HG02623 (cell line): ENCODE measurements around the gene DNAJB11.

Experiments
- ATAC-seq: cut with Tn5 transposase; IDR thresholded peaks from one replicate; pipeline ENCODE4 v1.9.1; 2021; ENCODE audit warnings: moderate library complexity; ENCODE audit not compliant: unreplicated experiment

DNAJB11 gene

DNA sequence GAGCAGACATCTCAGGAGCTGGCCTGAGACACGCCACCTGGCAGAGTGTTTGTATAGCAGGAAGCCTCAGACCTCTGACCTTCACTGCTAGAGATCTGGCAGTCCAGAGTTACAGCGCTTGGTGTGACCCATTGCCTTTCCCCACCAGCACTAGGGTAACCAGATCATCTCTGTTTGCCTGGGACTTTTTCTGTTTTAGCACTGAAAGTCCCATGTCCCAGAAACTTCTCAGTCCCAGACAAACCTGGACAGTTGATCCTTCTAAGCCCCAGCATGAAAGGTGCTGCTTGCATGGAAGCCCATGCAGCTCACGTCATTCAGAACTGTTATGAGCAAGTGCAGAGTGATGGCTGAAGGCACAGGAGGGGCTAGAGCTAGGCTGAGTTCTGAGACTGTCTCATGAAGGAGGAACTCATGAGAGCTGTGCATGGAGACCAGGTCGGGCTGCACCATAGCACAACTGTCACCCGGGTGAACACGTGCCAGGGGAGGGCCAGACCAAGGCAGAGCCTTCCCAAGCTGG lies 24.1 kb downstream of the DNAJB11 start:
- ATAC-seq = no peak

- ATAC-seq = no peak
Measured at GRCh38 chr3:186596568-186597287, 26.2 kb downstream of the DNAJB11 start.

GRCh38 chr3:186598108-186598784 lies 27.7 kb downstream of the DNAJB11 start:
- ATAC-seq = no peak

GRCh38 chr3:186598794-186599141 lies 28.2 kb downstream of the DNAJB11 start:
- ATAC-seq = no peak

DNA sequence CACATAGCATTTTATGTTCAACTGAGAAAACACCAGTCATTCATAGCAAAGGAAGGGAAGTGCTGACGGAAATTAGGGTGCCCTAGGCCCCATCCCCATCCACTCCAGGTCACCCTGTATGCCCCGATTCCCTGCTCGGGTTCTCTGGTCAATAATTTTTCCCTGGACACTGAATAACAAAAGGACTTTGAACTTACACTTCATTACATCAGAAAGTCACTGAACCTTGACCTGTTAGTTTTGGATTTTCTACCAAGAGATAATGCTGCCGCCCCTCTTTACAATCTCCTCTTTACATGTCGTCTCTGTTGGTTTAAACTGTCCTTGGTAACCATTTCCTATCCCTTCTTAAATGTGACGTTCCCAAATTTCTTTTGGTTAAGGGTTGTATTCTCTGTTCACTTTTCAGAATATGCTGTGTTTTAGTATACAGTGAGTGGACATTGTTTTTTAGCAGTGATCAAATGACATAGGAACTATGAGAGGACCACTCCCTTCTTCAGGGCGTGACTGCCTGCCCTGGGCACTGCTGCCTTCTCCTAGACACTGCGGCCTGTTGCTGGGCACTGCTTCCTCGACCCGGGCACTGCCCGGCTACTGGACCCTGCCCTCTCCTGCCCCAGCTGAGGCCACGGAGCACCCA lies 28.7 kb downstream of the DNAJB11 start:
- no peak for ATAC-seq

GRCh38 chr3:186599785-186600166 lies 29.3 kb downstream of the DNAJB11 start:
- ATAC-seq = no peak

DNA sequence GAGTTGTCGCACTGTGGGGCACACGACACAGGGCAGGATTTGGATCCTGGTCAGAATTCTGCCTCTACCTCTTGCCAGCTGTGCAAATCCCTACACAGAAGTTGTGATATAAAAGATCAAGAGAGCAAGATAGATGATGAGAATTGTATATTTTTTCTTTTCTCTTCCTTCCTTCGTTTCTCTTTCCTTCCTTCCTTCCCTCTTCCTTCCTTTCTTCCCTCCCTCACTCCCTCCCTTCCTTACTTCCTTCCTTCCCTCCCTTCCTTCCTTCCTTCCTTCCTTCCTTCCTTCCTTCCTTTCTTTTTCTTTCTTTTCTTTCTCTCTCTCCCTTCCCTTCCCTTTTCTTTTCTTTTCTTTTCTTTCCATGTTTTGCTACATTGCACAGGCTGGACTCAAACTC lies 30.4 kb downstream of the DNAJB11 start:
- no peak for ATAC-seq

DNA sequence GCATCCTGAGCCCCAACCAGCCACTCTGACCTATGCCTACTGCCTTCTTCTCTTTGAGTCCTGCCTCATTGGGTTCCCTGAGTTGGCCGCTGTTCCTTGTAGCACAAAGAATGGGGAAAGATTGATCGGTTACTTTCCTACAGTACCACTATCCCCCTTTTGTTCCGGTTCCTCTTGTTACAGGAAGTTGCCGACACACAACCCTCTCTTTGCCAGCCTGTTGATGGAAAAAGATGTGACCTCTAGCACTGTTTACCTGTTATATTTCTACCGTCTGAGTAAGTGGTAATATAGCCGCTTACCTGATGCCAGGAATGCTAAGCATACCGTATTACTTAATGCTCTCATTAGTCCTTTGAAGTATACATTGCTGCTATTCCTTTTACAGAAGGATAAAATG lies 32.6 kb downstream of the DNAJB11 start:
- ATAC-seq = no peak

DNA sequence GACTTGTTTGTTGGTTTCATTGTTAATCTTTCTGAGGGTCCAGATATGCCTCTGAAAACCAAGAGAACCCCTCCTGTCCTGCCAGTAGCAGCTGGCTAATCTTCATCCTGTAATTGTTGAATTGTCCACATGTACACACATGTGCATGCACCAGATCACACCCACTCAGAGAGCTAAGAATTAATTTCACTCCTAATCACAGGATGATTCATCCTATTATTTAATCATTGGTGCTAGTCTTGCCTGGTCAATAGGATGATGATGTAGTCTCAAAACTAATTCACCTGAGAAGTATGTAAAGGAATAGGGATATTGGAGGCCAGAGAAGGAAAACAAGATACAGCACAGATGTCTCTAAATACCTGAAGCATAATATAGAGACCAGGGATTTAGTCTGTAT lies 34.6 kb downstream of the DNAJB11 start:
- no peak for ATAC-seq

DNA sequence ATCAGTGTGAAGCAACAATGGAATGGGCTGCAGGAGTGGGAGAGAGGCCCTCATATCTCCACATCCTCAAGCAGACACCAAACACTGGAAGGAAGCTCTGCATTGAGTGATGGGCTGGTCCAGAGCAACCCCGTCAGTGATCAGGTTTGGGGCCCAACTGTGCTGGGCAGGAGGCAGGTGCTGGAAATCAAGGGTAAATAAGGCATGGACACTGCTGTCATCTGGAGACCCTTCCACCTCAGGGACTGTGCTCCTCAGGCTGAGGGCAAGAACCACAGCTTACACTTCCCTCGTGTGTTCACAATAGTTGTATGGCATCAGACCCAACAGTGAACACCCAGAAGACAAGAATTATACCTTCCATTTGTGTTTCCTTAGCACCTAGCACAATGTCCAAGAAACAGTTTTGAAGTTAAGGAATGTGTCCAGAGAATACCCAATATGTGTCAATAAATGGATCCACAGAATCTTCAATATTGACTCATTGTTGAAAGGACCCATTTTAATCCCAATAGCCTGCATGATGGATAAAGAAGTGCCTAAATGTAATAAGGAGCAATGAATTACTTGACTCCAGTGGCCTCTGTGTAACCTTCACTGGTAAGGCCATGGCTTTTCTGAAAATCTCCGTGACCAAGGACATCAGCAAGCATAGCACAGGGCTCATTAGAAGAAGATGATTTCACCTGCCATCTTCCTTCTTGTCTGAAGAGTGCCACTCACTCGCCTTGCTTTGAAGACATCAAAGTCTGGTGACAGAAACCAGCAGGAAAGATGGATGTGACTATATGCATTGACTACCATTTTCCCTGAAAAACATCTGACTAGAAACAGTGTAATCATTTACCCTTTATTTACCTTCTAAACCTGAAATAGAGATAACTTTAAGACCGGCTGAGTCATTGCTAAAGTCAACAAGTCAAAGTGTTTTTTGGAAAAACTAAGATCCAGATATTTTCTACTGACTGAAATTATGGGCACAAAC lies 35.3 kb downstream of the DNAJB11 start:
- ATAC-seq = no peak

GRCh38 chr3:186608624-186609215 lies 38.2 kb downstream of the DNAJB11 start:
- ATAC-seq = no peak

- no peak for ATAC-seq
Measured at GRCh38 chr3:186609247-186609868, 38.8 kb downstream of the DNAJB11 start.

DNA sequence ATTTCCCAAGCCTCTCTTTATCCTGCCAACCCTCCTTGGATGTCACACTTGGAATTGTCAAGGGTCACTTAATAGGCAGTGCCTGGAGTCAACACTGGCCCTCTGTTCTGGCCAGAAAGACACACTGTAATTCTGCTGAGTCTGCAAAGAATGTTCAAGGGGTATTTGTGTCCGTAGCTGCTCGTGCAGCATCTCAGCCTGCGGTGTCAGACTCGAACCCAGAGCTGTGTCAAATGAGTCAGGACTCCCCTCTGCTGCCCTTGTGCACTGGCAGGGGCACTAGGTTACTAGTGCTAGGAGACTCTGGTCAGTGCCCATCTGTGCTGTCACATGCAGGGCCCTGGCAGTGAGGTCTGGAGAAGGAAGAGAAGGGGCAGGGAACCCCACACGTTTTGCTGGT lies 41.5 kb downstream of the DNAJB11 start:
- ATAC-seq = no peak

DNA sequence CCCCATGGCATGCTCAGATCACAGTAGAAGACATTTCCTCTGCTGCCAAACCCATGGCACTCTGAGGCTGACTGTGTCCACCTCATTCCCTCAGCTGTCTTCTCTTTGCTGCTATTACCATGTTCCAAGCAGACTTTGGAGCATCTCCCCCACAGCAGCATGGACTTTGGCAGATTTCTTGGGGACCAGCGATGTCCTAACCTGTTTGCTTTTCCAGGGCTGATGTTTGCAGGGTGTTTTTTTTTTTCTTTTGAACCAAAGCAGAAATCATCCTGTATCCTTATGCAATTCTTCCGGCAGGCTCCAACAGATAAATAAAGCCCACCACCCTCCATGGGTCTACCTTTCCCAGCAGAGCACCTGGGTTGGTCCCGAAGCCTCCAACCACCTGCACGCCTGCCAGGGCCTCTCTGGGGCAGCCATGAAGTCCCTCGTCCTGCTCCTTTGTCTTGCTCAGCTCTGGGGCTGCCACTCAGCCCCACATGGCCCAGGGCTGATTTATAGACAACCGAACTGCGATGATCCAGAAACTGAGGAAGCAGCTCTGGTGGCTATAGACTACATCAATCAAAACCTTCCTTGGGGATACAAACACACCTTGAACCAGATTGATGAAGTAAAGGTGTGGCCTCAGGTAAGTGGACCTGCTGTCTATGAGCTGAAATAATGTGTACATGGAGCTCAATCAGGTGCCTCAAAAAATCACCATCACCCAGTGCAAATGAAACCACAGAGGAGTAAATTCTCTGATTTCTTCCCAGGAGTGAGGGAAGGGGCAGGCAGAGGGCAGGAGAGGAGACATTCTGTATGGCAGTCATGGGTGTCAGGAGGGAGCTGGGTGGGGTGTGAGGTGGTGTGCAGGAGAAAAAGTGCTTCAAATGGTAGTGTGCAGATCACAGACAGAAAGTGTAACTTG lies 42.5 kb downstream of the DNAJB11 start, which contains the start of gene AHSG:
AHSG (plus strand) TSS at position 340 of the 916 bp plus-strand sequence; CDS start at position 422, 82 bp downstream.
- no peak for ATAC-seq

DNA sequence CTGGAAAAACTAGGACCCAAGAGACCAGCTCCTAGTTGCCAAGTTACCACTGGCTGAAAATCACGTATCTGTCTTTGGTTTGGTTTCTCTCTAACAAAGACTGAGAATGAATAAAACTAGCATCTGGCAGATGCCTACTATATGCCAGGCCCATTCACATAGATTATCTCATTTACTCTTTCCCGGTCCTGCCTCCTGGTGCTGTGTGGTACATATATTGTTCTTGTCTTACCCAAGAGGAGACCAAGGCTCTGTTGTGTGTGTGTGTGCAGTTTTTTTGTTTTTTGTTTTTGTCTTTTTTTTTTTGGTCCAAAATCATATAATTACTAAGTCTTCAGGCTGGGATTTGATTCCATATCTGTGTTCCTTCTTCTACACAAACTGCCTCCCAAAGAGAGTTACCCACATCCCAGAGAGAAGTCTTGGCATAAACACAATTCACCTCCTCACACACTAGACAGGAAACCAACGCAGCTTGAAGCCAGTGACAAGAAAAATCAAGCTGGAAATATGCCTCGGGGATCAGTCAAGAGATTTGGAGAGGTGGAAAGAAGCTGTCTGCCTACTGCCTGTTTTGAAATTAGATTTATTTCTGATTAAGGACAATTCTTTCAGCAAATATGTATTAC lies 43.2 kb downstream of the DNAJB11 start:
- ATAC-seq = no peak

DNA sequence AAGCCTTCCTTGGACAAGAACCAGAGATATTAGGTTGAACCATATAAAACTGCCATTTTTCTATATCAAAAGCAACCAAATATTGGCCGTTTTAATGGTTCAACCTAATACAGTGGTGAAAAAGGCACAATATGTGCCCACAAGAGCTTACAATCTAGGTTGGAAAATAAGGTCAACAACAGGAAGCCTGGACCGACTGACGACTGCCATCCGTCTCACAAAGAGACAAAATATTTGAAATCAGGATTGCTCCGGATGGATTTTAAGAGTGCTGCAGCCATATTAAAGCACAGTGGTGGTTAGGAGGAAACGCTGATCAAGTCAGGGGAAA lies 43.7 kb downstream of the DNAJB11 start:
- ATAC-seq = no peak

- ATAC-seq = no peak
Measured at GRCh38 chr3:186614597-186615483, 44.3 kb downstream of the DNAJB11 start.

GRCh38 chr3:186616299-186616617 lies 45.7 kb downstream of the DNAJB11 start:
- no peak for ATAC-seq
